ENCODE data around the gene TELO2. TPM values are rescaled to one million over a fixed set of nuclear protein-coding genes. Genes with fewer than 3 reads are reported as not detected.

Gene TELO2
- total RNA-seq = 8.5 and 14.7 TPM in 2 replicates

DNA sequence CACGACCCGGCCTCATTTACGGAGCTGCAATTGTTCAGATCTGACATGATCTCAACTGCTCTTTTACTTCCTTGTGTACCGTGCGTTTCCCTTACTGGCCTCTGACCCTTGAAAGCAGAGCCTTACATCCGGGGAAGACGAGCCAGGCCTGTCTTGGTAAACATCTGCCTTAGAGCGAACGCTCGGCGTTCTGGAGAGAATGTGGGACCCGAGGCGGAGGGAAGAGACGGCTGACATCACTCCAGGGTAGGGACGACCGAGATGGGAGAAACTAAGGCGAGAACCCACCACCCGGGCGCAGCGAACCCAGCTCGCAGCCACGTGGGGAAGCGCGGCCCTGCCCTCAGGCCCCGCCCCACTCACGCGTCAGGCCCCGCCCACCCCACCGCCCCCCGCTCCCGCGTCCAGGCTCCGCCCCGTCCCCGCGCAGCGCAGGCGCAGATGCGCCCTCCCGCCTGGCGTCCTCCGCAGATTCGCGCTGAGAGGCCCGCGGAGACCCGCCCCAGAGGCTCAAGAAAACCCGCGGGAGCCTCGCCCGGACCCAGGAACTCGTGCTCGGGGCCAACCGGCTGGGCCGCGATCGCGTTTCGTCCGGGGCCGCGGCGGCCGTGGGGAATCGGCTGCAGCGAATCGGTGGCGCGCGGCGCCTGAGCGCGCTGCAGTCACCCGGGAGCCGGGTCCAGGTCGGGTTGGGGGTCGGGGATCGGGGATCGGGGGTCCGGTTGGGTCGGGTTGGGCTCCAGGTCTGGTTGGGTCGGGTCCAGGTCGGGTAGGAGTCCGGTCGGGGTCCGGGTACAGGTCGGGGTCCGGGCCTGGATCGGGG is at the start of gene TELO2:
TSS of gene TELO2 (plus strand) at position 438 of the 823 bp plus-strand sequence. CDS start 922 bp downstream, outside the sequence.

GRCh38 chr16:1443980-1444729 is 49.0 kb upstream of the TELO2 start, which contains the start of gene CCDC154:
Gene CCDC154 (minus strand): TSS chr16:1444556. CDS start chr16:1444322, 234 bp downstream.

DNA sequence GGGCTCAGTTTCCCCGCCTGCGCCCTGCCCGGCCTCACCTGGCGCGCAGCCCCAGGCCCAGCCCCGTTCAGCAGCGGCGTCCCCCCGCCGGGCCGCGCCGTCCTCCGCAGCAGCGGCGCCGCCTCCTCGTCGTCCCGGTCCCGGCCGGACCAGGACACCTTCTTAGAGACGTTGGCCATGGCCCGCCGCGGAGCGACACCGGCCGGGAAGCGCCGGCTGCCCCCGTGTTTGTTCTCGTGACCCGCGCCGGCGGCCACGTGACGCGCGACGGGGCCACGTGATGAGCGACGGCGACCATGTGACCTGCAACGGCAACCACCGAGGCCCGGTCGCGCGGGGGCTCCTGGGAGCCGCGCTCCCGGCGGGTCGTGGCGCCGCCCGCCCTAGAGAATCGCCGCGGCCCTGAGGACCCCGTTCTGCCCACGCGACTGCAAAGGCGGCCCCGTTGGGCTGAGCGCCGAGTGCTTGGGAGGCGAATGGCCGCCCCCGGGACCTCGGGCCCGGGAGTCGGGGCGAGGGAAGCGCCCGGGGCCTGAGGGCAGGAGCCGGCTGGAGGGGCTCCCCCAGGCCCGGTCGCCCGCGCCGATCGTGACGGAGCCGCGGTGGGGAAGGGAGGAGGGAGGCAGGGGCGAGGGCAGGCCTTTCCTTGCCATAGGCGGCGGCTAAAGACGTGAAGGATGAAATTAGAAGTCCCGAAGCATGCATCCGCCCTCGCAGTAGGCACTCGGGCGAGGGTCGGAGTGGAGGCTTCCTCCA is 18.2 kb upstream of the TELO2 start, which contains the start of gene CLCN7:
TSS of gene CLCN7 (minus strand) at position 233 of the 756 bp plus-strand sequence. CDS start at position 179, 54 bp downstream.

GRCh38 chr16:1488619-1489018 is 4.5 kb upstream of the TELO2 start, which contains the start of gene PTX4:
Gene PTX4 (minus strand): TSS chr16:1488944. CDS start chr16:1488909, 35 bp downstream.

GRCh38 chr16:1533443-1533951 is 40.3 kb downstream of the TELO2 start, which contains the start of gene TMEM204:
Gene TMEM204 (plus strand): TSS chr16:1533666. CDS start chr16:1534276, 610 bp downstream.

Other genes starting within 250 kb of the TELO2 start
- gene TPSD1, start 237.3 kb upstream of the TELO2 start, total RNA-seq = not detected in 2 replicates
- gene UBE2I, start 183.7 kb upstream of the TELO2 start, total RNA-seq = 44.8 and 80.6 TPM in 2 replicates
- gene BAIAP3, start 159.7 kb upstream of the TELO2 start, total RNA-seq = 0.34 and 0.78 TPM in 2 replicates
- 63.9 and 84.4 TPM in 2 replicates for gene TSR3, start 141.5 kb upstream of the TELO2 start, total RNA-seq
- gene GNPTG, start 141.4 kb upstream of the TELO2 start, total RNA-seq = 23.9 and 47.1 TPM in 2 replicates
- 3.4 and 10.1 TPM in 2 replicates for gene UNKL, start 78.7 kb upstream of the TELO2 start, total RNA-seq
- gene UQCC4, start 72.6 kb upstream of the TELO2 start, total RNA-seq = 16.6 and 28.0 TPM in 2 replicates
- gene PERCC1, start 62.3 kb upstream of the TELO2 start, total RNA-seq = not detected in 2 replicates
- gene CCDC154, start 48.8 kb upstream of the TELO2 start, total RNA-seq = under 0.01 and 0.57 TPM in 2 replicates
- 61.9 and 142 TPM in 2 replicates for gene CLCN7, start 18.3 kb upstream of the TELO2 start, total RNA-seq
- gene PTX4, start 4.4 kb upstream of the TELO2 start, total RNA-seq = not detected in 2 replicates
- gene TMEM204, start 40.3 kb downstream of the TELO2 start, total RNA-seq = under 0.01 and 0.28 TPM in 2 replicates
- 10.6 and 19.1 TPM in 2 replicates for gene IFT140, start 118.7 kb downstream of the TELO2 start, total RNA-seq
- gene CRAMP1, start 119.0 kb downstream of the TELO2 start, total RNA-seq = 5.1 and 14.0 TPM in 2 replicates
- gene JPT2, start 184.9 kb downstream of the TELO2 start, total RNA-seq = 55.7 and 84.5 TPM in 2 replicates
- gene MAPK8IP3, start 212.8 kb downstream of the TELO2 start, total RNA-seq = 18.8 and 31.3 TPM in 2 replicates